OCI-LY3 (cell line): ENCODE results near the gene TMEM135.

Experiments used
- H2AFZ ChIP-seq: fragments of 200-600, 300-600 bp; shearing (Covaris generic); 2 replicates; pipeline ENCODE4 v1.6.0; 2014; ENCODE audit warnings: antibody characterized with exemption, low read depth, low read length
- H3K27ac ChIP-seq: fragments of 200-600, 300-600 bp; sonication (generic); 2 replicates; pipeline ENCODE4 v1.5.1; 2014; ENCODE audit warnings: mild to moderate bottlenecking, low read length, moderate library complexity, mixed read lengths
- H3K27me3 ChIP-seq: fragments of 200-600, 300-600 bp; sonication (generic); 2 replicates; pipeline ENCODE4 v1.6.1; 2014; ENCODE audit warnings: low read depth, low read length, mixed read lengths
- H3K36me3 ChIP-seq: fragments of 200-600, 300-600 bp; sonication (generic); replicated peaks from 2 replicates; pipeline ENCODE3; 2014; ENCODE audit warnings: low read depth, low read length, mixed read lengths
- H3K4me1 ChIP-seq: fragments of 300-600, 200-600 bp; sonication (generic); 2 replicates; pipeline ENCODE4 v1.6.1; 2014; ENCODE audit warnings: low read length, mixed read lengths
- H3K4me2 ChIP-seq: fragments of 200-600, 300-600 bp; sonication (generic); 2 replicates; pipeline ENCODE4 v1.6.1; 2014; ENCODE audit warnings: low read length, mixed read lengths
- H3K4me3 ChIP-seq: fragments of 300-600, 200-600 bp; sonication (generic); 2 replicates; pipeline ENCODE4 v1.5.1; 2014; ENCODE audit warnings: antibody characterized with exemption, mild to moderate bottlenecking, low read length, moderate library complexity
- H3K79me2 ChIP-seq: fragments of 300-600, 200-600 bp; shearing (Covaris generic); 2 replicates; pipeline ENCODE4 v1.6.1; 2014; ENCODE audit warnings: mild to moderate bottlenecking, low read length, mixed read lengths
- H3K9ac ChIP-seq: fragments of 300-600, 200-600 bp; shearing (Covaris generic); 2 replicates; pipeline ENCODE4 v1.6.0; 2014; ENCODE audit warnings: mild to moderate bottlenecking, low read length, moderate library complexity
- H3K9me3 ChIP-seq: fragments of 200-600, 300-600 bp; shearing (Covaris generic); 2 replicates; pipeline ENCODE4 v1.6.1; 2014; ENCODE audit warnings: low read length, mixed read lengths; ENCODE audit not compliant: insufficient read depth
- H4K20me1 ChIP-seq: fragments of 200-600, 300-600 bp; sonication (generic); 2 replicates; pipeline ENCODE4 v1.6.1; 2016; ENCODE audit warnings: low read length, mixed read lengths; ENCODE audit not compliant: insufficient read depth
- EZH2phosphoT487 ChIP-seq: fragments of 200-600 bp; shearing (Covaris generic); IDR thresholded peaks from 2 replicates; pipeline ENCODE4 v1.6.1; 2018; ENCODE audit warnings: antibody characterized with exemption, mixed run types, low read depth
- TF ChIP-seq, protein P1 (sequence below): fragments of 200-600, 300-600 bp; sonication (generic); IDR thresholded peaks from 2 replicates; pipeline ENCODE4 v1.5.1; 2014; ENCODE audit warnings: antibody characterized with exemption, low read length, low read depth

The TMEM135 gene

DNA sequence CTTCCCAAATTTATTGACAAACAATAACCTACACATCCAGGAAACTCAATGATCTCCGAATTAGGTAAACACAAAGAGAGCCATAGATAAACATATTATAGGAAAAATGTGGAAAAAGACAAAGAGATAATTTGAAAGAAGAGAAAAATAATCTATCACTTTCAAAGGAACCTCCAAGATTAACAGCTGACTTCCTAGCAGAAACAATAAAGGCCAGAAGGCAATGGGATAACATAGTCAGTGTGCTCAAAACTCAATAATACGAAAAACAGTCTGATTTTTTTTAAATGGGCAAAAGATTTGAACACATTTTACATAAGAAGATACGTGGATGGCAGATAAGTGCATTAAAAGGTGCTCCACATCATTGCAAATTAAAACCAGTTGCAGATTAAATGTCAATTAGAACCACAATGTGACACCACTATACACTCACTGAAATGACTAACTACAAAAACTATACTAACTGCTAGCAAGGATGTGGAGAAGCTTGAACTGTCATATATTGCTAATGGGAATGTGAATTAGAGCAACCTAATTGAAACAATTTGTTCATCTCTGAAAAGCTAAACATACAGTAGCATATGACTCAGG, 300.4 kb downstream of the TMEM135 start:
- Histone ChIP-seq H3K27ac (no peak overlapping the region), H3K9ac (no peak overlapping the region), H3K4me1 (no peaks in the 10 kb centered on the region), H3K79me2 (no peaks in the 10 kb centered on the region), H3K36me3 (peaks cover 9% of the 10 kb centered on the region), H3K4me3 (no peak overlapping the region), H2AFZ (no peak overlapping the region), H3K9me3 (peaks cover 25% of the 10 kb centered on the region), H4K20me1 (no peaks in the 10 kb centered on the region), H3K4me2 (no peak overlapping the region), H3K27me3 (no peaks in the 10 kb centered on the region)
- TF ChIP-seq, protein P1, sequence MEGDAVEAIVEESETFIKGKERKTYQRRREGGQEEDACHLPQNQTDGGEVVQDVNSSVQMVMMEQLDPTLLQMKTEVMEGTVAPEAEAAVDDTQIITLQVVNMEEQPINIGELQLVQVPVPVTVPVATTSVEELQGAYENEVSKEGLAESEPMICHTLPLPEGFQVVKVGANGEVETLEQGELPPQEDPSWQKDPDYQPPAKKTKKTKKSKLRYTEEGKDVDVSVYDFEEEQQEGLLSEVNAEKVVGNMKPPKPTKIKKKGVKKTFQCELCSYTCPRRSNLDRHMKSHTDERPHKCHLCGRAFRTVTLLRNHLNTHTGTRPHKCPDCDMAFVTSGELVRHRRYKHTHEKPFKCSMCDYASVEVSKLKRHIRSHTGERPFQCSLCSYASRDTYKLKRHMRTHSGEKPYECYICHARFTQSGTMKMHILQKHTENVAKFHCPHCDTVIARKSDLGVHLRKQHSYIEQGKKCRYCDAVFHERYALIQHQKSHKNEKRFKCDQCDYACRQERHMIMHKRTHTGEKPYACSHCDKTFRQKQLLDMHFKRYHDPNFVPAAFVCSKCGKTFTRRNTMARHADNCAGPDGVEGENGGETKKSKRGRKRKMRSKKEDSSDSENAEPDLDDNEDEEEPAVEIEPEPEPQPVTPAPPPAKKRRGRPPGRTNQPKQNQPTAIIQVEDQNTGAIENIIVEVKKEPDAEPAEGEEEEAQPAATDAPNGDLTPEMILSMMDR: no peak
- no peak for TF ChIP-seq EZH2phosphoT487

GRCh38 chr11:87339416-87339815, 301.7 kb downstream of the TMEM135 start:
- H3K9ac ChIP-seq: no peak overlapping the region
- no peak overlapping the region for H3K4me2 ChIP-seq
- no peaks in the 10 kb centered on the region for H4K20me1 ChIP-seq
- H3K9me3 ChIP-seq: peaks cover 25% of the 10 kb centered on the region
- no peaks in the 10 kb centered on the region for H3K4me1 ChIP-seq
- H3K79me2 ChIP-seq: no peaks in the 10 kb centered on the region
- H2AFZ ChIP-seq: no peak overlapping the region
- no peaks in the 10 kb centered on the region for H3K27me3 ChIP-seq
- H3K36me3 ChIP-seq: peaks cover 9% of the 10 kb centered on the region
- no peak overlapping the region for H3K27ac ChIP-seq
- TF ChIP-seq, protein P1: no peak
- TF ChIP-seq EZH2phosphoT487: no peak
- H3K4me3 ChIP-seq: no peak overlapping the region

DNA sequence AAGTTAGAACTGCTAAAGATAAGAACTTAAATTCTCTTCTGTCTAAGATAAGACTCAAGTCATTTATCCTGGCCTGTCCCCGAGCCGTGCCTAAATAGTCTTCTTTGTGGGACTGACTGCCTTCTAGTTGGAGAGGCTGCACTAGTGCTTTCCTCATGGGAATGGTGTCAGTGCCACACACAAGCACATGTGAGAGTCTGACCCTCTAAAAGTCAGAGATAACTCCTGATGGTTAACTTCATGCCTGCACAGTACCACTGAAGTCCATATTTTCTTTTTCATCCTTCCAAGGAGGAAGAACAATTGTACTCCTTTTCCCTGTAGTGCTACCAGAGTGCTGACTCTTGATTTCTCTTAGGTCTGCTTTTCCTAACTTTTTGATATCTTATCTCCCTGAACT, 309.7 kb downstream of the TMEM135 start:
- no peak overlapping the region for H3K4me2 ChIP-seq
- H3K9ac ChIP-seq: no peak overlapping the region
- H3K36me3 ChIP-seq: no peaks in the 10 kb centered on the region
- no peak overlapping the region for H2AFZ ChIP-seq
- peaks cover 30% of the 10 kb centered on the region for H3K4me1 ChIP-seq
- H3K9me3 ChIP-seq: no peaks in the 10 kb centered on the region
- no peaks in the 10 kb centered on the region for H4K20me1 ChIP-seq
- no peak overlapping the region for H3K27ac ChIP-seq
- H3K27me3 ChIP-seq: no peaks in the 10 kb centered on the region
- H3K4me3 ChIP-seq: no peak overlapping the region
- H3K79me2 ChIP-seq: no peaks in the 10 kb centered on the region
- TF ChIP-seq, protein P1: no peak
- TF ChIP-seq EZH2phosphoT487: no peak

- H3K4me1 ChIP-seq: peaks cover 33% of the 10 kb centered on the region
Observed at GRCh38 chr11:87347854-87348253, 310.1 kb downstream of the TMEM135 start.

More at GRCh38 chr11:87347854-87348253, 310.1 kb downstream of the TMEM135 start:
- Histone ChIP-seq H3K27me3 (no peaks in the 10 kb centered on the region), H3K9me3 (no peaks in the 10 kb centered on the region), H3K36me3 (no peaks in the 10 kb centered on the region), H2AFZ (no peak overlapping the region), H3K4me3 (no peak overlapping the region), H3K4me2 (no peak overlapping the region), H3K27ac (no peak overlapping the region), H4K20me1 (no peaks in the 10 kb centered on the region), H3K9ac (no peak overlapping the region), H3K79me2 (no peaks in the 10 kb centered on the region)
- TF ChIP-seq, protein P1: no peak
- no peak for TF ChIP-seq EZH2phosphoT487
